ENCODE results near the gene MAML1.
"Not testable (repeated sequence)": the region's sequence is repeated elsewhere in the genome, so short reads cannot be mapped to it uniquely, and the experiment has no call there.

Gene MAML1, protein sequence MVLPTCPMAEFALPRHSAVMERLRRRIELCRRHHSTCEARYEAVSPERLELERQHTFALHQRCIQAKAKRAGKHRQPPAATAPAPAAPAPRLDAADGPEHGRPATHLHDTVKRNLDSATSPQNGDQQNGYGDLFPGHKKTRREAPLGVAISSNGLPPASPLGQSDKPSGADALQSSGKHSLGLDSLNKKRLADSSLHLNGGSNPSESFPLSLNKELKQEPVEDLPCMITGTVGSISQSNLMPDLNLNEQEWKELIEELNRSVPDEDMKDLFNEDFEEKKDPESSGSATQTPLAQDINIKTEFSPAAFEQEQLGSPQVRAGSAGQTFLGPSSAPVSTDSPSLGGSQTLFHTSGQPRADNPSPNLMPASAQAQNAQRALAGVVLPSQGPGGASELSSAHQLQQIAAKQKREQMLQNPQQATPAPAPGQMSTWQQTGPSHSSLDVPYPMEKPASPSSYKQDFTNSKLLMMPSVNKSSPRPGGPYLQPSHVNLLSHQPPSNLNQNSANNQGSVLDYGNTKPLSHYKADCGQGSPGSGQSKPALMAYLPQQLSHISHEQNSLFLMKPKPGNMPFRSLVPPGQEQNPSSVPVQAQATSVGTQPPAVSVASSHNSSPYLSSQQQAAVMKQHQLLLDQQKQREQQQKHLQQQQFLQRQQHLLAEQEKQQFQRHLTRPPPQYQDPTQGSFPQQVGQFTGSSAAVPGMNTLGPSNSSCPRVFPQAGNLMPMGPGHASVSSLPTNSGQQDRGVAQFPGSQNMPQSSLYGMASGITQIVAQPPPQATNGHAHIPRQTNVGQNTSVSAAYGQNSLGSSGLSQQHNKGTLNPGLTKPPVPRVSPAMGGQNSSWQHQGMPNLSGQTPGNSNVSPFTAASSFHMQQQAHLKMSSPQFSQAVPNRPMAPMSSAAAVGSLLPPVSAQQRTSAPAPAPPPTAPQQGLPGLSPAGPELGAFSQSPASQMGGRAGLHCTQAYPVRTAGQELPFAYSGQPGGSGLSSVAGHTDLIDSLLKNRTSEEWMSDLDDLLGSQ

DNA sequence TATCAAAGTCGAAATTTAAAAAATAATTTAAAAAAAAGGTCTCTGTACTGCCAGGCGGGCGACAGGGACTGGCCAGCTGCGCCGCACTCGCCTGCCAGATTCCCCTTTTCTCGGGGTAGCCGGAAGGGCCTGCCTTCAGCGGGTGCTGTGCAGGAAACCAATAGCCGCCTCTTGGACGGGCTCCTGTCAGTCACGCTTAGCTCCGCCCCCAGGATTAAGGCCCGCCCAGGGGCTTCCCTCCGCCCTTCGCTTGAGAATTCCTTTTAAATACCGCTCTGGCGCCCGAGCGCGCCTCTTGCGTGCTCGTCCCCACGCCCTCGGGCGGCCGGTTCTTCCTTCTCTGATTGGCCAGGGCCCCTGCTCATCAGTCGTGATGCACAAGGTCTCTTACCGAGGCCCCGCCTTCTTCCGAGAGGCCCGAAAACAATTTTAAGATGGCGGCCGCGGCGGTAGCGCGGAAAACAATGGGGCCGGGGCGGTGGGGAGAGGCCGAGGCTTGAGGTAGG, at the start of gene MAML1:
TSS of gene MAML1 (plus strand) at position 411 of the 506 bp plus-strand sequence. CDS start 291 bp downstream, outside the sequence.
- peak; percentile 100 for DNase-seq

DNA sequence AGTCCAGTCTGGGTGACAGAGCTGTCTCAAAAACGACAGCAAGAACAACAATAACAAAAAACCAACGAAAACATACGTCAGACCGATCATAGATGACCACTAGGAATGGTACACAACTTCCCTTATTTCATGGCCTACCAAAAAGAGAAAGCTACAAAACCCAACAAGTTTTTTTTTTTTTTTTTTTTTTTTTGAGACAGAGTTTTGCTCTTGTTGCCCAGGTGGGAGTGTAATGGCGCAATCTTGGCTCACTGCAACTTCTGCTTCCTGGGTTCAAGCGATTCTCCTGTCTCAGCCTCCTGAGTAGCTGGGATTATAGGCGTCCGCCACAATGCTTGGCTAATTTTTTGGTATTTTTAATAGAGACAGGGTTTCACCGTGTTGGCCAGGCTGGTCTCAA, 43.4 kb upstream of the MAML1 start:
- DNase-seq: not testable (repeated sequence)

DNA sequence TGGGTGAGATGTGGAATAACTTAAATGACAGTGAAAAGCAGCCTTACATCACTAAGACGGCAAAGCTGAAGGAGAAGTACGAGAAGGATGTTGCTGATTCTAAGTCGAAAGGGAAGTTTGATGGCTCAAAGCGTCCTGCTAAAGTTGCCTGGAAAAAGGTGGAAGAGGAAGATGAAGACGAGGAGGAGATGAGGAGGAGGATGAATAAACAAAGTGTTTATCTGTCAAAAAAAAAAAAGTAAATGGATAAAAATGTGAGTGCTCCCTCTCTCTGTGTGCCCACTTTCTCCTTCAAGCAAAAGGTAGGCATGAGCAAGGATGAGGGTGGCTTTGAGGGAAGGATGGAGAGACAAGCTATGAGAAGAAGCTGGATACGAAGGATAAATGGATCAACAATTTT, 38.1 kb upstream of the MAML1 start:
- no peak for DNase-seq

DNA sequence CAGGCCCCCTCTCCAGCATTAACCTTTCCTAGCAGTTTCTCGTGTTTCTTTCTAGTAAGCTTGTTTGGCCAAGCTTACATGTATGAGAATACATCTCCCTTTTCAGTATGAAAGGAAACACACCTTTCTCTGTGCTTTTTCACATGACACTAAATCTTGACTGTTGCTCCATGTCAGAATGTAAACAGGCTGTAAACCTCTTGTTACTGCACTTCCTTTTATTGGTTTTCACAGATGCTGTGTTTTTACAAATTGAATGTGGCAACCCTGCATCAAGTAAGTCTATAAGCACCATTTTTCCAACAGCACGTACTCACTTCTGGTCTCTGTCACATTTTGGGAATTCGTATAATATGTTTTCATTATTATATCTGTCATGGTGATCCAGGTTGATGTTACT, 36.0 kb upstream of the MAML1 start:
- no peak for DNase-seq

DNA sequence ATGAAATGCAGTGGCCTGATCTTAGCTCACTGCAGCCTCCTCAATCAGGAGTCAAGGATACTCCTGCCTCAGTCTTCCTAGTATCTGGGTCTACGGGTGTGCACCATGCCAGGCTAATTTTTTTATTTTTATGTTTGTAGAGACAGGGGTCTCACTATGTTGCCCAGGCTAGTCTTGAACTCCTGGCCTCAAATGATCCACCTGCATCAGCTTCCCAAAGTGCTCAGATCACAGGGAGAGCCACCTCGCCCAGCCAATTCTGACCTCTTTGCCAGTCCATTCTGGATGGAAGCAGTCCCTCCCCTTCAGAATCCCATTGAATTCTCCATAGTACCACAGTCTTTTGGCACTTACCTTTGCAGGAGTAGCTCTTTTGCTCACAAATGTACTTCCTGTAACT, 35.5 kb upstream of the MAML1 start:
- no peak for DNase-seq

DNA sequence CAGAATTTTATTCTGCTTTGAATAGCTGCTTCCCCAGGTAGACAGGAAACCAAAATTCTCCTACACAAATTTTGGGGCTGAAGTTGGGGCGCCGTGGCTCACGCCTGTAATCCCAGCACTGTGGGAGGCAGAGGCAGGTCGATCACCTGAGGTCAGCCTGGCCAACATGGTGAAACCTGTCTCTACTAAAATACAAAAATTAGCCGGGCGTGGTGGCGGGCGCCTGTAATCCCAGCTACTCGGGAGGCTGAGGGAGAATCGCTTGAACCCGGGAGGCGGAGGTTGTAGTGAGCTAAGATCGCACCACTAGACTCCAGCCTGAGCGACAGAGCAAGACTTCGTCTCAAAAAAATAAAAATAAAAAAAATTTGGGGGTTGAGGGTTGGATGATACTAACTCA, 35.1 kb upstream of the MAML1 start:
- not testable (repeated sequence) for DNase-seq

DNA sequence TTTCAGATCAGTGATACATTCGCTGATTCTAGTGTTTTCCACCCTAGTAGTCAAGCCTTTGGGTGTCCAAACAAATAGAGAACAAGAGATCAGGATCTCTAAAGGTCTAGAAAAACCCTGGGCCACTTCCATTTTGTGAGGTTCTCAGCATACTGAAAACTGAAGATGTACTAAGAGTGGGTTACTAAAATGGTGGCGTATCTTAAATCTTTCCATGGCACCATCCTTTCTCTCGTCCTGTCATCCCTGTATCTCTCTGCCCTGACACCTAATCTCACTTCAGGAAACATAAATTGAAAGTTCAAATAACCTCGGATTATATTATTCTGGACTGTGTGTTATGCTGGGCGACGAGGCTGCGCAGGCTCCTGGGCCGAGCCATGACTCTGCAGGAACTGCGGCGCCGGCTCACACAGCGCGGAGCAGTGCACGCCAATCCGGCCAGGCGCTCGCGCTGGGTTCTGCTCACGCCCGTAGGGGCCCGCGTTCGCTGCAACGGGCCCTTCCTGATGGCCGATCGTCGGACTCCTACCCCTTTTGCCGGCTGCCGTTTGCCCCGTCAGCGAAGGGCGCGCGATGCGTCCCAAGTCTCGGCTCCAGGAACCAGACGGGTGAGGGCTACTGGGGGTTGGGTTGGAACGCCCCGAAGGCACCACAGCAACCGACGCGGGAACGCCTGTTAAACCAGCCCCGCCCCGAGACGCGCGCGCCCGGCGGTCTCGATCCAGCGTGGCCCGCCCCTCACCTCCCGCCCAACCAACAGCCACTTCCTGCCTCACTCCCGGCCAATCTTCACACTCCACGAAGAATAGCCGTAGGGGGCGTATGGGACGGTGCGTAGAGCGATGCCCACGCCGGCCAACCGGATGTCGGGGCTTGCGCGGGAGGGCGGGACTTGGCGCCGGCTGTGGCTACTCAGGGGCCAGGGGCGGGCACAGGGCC, 34.4 kb upstream of the MAML1 start:
- DNase-seq: peak; percentile 99

DNA sequence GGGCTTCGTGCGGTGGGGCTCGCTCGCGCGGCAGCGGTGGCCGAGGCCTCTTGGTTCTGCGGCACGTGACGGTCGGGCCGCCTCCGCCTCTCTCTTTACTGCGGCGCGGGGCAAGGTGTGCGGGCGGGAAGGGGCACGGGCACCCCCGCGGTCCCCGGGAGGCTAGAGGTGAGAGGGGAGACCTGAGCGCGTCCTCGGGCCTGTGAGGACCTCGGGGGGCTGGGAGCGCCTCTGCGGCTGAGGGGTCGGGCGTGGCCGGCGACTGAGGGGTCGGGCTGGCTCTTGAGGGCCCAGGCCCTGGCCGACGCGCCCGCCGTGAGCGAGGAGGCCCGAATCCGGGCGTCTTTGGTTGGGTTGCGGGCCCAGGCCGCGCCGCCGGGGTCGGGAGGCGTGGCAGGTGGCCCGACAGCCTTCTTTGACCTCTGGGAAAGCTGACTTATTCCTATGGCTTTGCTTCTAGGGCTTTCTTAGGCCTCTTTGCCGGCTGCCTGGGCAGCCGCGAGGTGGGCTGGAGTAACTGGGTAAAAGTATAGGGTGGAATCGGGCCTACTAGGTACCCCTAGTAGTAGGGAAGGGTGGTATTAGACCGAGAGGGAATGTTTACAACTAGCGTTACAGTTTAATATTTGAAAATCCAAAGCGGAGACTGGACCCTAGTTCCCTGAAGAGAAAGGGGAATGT, 33.5 kb upstream of the MAML1 start, which contains the start of gene CANX:
TSS of gene CANX (plus strand) at position 33 of the 681 bp plus-strand sequence. CDS start 6,715 bp downstream, outside the sequence.
- no peak for DNase-seq

DNA sequence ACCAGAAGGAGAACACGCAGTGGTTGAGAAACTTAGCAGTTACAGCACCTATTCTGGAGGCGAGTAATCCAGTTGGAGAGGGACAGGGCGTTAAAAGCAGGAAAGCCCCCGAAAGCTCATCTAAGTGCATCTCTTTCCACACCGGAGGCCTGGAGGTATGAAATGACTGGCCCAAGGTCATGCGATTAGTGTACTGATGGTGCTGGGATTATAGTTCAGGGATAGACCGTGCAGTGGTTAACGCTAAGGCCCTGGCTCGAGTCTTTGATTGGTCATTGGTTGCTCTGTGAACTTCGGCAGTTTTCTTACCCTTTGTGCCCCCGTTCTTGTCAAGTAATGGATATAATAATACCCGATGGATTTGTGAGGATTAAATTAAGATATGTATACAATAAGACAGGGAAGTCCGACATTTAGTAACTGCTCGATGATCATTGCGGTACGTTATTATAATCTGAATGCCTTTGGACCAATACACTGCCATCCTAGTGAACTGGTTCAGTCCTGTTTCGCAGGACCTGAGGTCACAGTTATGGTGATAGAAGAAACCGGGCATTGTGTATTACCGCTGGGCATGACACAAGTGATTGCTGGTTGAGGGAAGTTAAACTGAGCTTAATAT, 32.9 kb upstream of the MAML1 start:
- DNase-seq: no peak

DNA sequence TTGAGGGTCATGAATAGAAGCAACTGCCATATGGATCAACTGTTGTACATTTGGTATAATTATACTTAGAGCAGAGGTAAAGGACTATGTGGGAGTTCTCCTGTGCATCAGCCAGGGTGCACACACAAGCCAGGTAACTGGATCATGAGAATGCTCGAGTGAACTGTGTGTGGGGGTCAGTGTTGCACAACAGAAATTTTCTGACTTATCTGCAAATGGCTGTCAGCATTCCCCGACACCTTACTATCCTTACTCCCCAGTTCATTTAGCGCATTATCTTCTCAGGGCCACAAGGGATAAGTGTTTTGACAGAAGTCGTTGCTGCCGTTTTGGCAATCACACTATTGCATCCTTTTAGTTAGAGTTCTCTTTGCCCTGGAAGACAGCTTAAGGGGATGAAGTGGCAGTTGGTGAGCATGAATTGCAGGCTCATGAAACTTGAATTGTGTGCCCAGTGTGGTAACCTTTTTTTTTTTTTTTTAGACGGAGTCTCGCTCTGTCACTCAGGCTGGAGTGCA, 32.2 kb upstream of the MAML1 start:
- no peak for DNase-seq

DNA sequence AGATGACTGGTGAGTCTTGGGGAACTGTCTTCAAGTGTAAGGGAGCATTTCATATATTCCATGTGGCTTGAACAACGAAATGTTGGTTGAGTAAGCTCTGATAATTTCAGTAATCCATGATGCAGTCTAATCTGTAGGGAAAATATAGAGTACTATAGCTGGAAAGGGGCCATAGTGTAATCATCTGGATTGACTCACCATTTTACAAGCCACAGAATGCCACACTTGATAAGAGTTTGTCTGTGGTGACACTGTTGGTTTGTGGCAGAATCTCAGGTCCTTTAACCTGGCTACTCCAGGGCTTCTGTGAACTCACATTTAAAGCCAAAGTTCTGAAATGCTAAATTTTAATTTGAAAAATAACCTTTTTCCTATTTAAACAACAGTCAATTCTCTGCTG, 16.3 kb upstream of the MAML1 start:
- DNase-seq: no peak

DNA sequence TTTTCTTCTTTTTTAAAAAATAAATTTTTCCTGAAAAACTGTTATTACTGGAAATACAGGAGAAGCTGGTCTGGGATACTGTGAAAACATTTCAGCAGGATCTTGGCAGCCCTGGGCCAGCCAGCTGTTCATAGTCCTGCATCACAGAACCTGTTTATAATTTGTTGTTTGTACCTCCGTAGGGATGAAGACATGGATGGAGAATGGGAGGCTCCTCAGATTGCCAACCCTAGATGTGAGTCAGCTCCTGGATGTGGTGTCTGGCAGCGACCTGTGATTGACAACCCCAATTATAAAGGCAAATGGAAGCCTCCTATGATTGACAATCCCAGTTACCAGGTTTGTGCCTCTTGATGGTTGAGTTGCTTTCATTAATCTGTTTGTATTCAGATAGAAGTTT, 12.4 kb upstream of the MAML1 start:
- no peak for DNase-seq

DNA sequence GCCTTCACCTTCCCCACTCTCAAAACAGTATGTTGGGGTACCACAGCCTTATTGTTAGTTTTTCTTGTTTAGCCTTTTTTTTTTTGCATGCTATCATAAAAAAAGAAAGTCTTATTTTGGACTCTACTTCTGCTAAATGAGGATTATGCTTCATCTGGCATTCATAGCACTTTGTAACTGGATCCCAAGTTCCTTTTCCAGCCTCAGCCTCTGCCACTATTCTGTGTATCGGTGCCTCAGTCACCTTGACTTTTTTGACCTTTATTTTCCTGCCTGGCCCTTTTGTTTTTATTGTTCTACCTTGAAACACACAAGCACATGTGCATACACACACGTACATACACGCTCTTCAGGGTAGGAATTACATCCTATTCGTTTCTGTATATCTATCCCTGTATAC, 8.5 kb upstream of the MAML1 start:
- no peak for DNase-seq

DNA sequence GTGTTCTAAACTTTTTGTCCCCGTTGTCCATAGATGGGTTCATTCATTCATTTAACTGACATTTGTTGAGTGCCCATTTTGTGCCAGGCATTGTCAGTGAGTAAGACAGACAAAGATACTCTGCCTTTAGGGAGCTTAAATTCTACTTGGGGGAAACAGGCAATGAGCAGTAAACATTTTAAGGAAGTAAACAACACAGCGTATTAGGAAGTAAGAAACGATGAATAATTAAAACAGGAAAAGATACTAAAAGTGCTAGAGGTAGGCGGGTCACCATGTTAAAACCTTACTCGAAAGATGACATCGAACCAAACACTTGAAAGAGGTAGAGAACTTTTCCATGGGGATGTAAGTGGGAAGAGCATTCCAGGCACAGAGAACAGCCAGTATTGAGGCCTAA, 5.5 kb upstream of the MAML1 start:
- DNase-seq: no peak

DNA sequence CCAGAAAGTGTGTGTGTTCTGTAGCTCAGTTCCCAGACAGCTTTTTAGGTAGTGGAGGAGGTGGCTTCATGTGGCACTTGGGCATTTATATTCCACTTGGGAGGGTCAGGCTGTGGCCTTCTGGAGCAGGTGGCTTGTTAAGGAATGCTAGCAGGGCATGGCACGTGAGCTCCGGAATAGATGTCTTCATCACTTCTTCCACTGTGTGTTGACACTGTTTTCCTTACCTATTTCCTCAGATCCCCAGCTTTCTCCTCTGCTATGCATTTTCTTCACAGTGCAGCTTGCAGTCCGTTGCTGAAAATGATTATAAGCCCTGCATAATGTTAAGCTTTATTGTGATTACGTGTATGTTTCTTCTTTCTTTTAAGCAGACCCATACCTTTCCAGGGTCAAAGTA, 3.3 kb upstream of the MAML1 start:
- DNase-seq: no peak

DNA sequence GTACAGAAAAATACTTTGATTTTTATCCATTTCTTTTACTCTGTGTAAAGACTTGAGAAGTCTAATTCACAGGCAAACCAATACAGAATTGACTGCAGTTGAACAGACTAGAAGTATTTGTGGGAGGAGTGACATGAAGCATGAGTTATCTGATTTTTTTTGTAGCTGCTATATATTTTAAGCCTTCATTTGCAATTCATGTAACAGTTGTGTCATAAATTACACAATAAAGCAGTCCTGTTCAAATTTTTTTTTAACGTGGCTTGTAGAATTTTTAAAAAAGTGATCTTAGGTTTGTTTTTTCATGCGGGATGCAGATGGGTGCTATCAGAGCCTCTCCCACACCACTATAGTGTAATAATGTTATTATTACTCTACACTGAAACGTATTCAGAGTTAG, 2.9 kb upstream of the MAML1 start:
- DNase-seq: no peak

DNA sequence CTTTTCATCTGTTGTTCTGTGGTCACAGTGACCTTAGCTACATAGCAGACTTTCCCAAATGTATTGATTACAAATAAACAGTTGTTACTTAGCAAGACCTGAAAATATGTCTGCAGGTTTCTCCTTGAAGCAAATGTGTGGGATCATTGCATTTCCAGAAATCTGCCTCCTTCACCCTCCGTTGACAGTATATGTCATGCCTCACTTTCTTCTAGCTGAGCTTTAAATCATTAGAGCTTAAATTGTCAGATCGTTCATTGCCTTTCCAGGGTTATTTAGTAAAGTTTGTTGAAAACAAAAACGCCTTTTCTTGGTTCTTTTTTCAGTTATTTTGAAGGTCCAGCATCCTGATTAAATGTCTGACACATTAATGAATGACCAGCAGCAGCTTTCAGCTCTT, 2.3 kb upstream of the MAML1 start:
- DNase-seq: no peak

DNA sequence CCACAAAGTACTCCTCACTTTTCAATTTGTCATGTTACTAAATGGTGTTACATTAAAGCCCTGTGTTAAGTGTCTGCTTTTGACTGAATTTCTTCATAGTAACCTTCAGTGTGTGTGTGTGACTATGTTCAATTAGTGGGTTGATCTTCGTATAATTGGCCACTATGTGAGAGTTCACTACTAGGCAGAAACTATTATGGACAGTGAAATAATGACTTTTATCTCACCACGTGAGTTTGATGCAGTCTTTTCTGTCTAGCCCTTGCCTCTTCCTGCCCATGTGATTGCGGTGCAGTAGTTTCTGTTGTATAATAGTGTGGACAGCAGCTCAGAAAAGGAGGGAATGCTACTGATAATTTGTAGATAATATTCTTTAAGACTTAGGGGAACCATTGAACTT, 1.8 kb upstream of the MAML1 start:
- no peak for DNase-seq

DNA sequence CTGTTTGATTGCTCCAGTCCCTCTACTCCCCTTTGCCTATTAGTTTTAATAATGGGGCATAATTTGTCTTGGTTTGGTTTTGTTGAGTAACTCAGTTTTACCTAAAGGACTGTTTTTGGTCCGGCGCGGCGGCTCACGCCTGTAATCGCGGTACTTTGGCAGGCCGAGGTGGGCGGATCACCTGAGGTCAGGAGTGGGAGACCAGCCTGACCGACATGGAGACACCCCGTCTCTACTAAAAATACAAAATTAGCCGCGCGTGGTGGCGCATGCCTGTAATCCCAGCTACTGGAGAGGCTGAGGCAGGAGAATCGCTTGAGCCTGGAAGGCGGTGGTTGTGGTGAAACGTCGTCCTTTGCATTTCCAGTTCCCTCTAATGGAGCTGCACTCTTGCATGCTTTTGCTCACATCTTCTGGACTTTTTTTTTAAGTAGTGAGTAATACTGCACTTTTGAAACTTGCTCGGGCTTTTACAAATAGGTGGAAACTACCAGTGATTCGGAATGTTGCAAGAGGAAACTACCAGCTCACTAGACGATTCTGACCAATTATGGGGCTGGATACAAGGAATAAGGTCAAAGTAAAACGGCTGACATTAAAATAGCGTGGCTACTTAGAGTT, 721 bp upstream of the MAML1 start:
- peak; percentile 2 for DNase-seq
